Astrocyte (in vitro differentiated cells and primary cell): ENCODE results near the gene OXCT1.

Experiments used
- CTCF ChIP-seq: IDR thresholded peaks from 2 replicates; pipeline ENCODE4 v1.5.1; 2011; ENCODE audit warnings: low read depth, mild to moderate bottlenecking, inconsistent platforms, low read length, moderate library complexity; ENCODE audit not compliant: insufficient read depth
- EZH2 ChIP-seq: IDR thresholded peaks from 2 replicates; pipeline ENCODE4 v1.6.1; 2012; ENCODE audit warnings: mild to moderate bottlenecking, low read length, inconsistent platforms; ENCODE audit not compliant: insufficient read depth

GRCh38 chr5:41754857-41755256 is 115.4 kb downstream of the OXCT1 start:
- TF ChIP-seq CTCF (no peak), EZH2 (no peak)
